Panc1 (cell line): ENCODE data around the gene NUP210. TPM values are rescaled to one million over a fixed set of nuclear protein-coding genes. Genes with fewer than 3 reads are reported as not detected.

Experiments
- ATAC-seq: fragments of 200-7000 bp; cut with Tn5 transposase; 2 replicates; pipeline ENCODE4 v1.9.1; 2020; ENCODE audit warnings: mild to moderate bottlenecking, moderate library complexity
- BruUV-seq: library from RNA; stranded (reverse); fragments of 400-500 nt; replicated peaks from 2 replicates; lab custom pipeline; 2021; lab: Mats Ljungman, UMichigan
- CTCF ChIA-PET: fragments of 300-600 bp; sonication (Branson Sonifier 250); formaldehyde crosslinking; loops from one replicate; lab custom pipeline; 2022; ENCODE audit warnings: antibody characterized with exemption; lab: Charles Lee
- POLR2A ChIA-PET: fragments of 300-600 bp; sonication (Branson Sonifier 250); formaldehyde crosslinking; loops from one replicate; lab custom pipeline; 2022; ENCODE audit warnings: antibody characterized with exemption; lab: Charles Lee
- DNase-seq: peaks from one replicate; pipeline ENCODE4 v3.0.0-alpha.2; 2010; ENCODE audit warnings: low read depth, low spot score
- H3K27ac ChIP-seq: 2 replicates; pipeline ENCODE4 v1.5.1; 2011; ENCODE audit warnings: mild to moderate bottlenecking, low read length, inconsistent platforms
- H3K27me3 ChIP-seq: fragments of 200-500 bp; sonication (Bioruptor generic); 2 replicates; pipeline ENCODE4 v1.6.0; 2014; ENCODE audit warnings: low read length, inconsistent platforms; ENCODE audit not compliant: control insufficient read depth, insufficient read depth
- H3K36me3 ChIP-seq: fragments of 200-500 bp; sonication (Bioruptor generic); 2 replicates; pipeline ENCODE4 v1.5.1; 2014; ENCODE audit warnings: inconsistent platforms, mild to moderate bottlenecking, low read length, moderate library complexity; ENCODE audit not compliant: control insufficient read depth, insufficient read depth
- H3K4me1 ChIP-seq: 2 replicates; pipeline ENCODE4 v1.5.1; 2011; ENCODE audit warnings: inconsistent platforms, mild to moderate bottlenecking, low read length, moderate library complexity; ENCODE audit not compliant: control insufficient read depth, insufficient read depth
- H3K4me3 ChIP-seq, 2 experiments: 2 replicates each; pipeline ENCODE4 v1.5.1; 2011 to 2012; ENCODE audit warnings: low read depth in 2 of 2, low read length in 2 of 2, mild to moderate bottlenecking in 2 of 2, inconsistent platforms in 1 of 2, moderate library complexity in 1 of 2
- H3K9me3 ChIP-seq: fragments of 200-500 bp; sonication (Bioruptor generic); 2 replicates; pipeline ENCODE4 v1.5.1; 2014; ENCODE audit warnings: low read depth, mild to moderate bottlenecking, inconsistent platforms, low read length, moderate library complexity; ENCODE audit not compliant: control insufficient read depth, insufficient read depth
- POLR2AphosphoS5 ChIP-seq: IDR thresholded peaks from 2 replicates; pipeline ENCODE4 v1.6.1; 2012; ENCODE audit warnings: mild to moderate bottlenecking, low read depth, low read length, moderate library complexity
- SIN3A ChIP-seq: IDR thresholded peaks from 2 replicates; pipeline ENCODE4 v1.6.1; 2012; ENCODE audit warnings: low read depth, mild to moderate bottlenecking, low read length, moderate library complexity, borderline replicate concordance; ENCODE audit not compliant: insufficient read depth
- TCF7L2 ChIP-seq: IDR thresholded peaks from 2 replicates; pipeline ENCODE4 v1.6.1; 2011; ENCODE audit warnings: mild to moderate bottlenecking, low read depth, low read length, inconsistent platforms
- in situ Hi-C: cut with HindIII; loops from 2 replicates; pipeline ENCODE4 v1.10.0; 2016; ENCODE audit warnings: low sequenced_read_pairs, low pct_unique_long_range_greater_than_20kb
- intact Hi-C: fragments of 100-400 bp; cut with micrococcal nuclease; formaldehyde crosslinking; loops from one replicate; pipeline ENCODE4 v1.10.0; 2022; ENCODE audit not compliant: unreplicated experiment
- total RNA-seq: library from RNA; stranded (reverse); gene quantifications from one replicate; pipeline ENCODE4 v1.2.1, GENCODE V29; 2021; ENCODE audit not compliant: unreplicated experiment
- TF ChIP-seq, protein P1 (sequence below), 2 experiments: IDR thresholded peaks; 2 replicates each; pipeline ENCODE4 v1.6.1; 2011 to 2012; ENCODE audit warnings: low read depth in 2 of 2, control low read depth in 1 of 2, low read length in 1 of 2, mild to moderate bottlenecking in 1 of 2, moderate library complexity in 1 of 2; ENCODE audit not compliant: insufficient read depth in 1 of 2
- TF ChIP-seq, protein P2 (sequence below): fragments of 450-650 bp; IDR thresholded peaks from 2 replicates; pipeline ENCODE4 v1.5.1; 2017; ENCODE audit warnings: mild to moderate bottlenecking

NUP210 gene
- total RNA-seq, 1 experiment from 2014 or later: 36.8 TPM

DNA sequence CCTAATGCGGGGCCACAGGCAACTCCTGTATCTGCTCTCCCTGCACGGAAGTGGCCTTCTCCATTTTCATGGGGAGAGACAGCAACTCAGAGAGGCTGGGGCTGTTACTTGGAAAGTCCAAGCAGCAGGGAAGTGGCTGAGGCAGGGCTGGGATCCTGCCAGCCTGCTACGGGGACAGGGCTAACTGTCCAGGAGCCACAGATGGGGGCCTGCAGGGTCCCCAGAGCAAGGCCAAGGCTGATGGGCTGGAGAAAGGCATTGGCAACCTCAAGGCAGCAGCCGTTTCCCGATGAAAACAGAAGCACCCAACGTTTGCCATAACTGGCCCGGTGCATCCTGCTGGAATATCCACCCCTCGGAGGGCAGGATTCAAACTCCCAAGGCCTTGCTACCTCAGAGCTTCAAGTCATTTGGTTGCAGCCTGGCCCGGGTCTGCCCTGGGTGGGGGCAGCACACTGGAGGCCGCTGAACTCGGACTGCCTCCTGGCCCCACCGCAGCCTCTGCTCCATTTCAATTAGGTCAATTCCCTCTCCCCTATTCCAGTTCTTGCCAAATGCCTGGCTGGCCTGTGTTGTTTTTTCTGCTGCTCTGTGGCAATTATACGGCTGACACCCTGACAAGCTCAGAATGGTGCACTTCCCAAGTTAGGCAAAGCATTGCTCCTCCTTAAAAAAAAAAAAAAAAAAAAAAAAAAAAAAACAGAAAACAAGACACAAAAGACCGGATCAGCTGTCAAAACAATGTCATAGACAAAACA lies 143.5 kb downstream of the NUP210 start:
- in situ Hi-C loops: no loop called here
- no TSS peak for BruUV-seq
- H3K9me3 ChIP-seq: no peaks in the 10 kb centered on the region
- ChIA-PET CTCF (no interaction called here), POLR2A (no interaction called here)
- no peak overlapping the region for H3K4me3 ChIP-seq
- intact Hi-C loops: no loop called here
- ATAC-seq (no peak), DNase-seq (no peak)
- TF ChIP-seq SIN3A (no peak), TCF7L2 (no peak)
- TF ChIP-seq, protein P1, sequence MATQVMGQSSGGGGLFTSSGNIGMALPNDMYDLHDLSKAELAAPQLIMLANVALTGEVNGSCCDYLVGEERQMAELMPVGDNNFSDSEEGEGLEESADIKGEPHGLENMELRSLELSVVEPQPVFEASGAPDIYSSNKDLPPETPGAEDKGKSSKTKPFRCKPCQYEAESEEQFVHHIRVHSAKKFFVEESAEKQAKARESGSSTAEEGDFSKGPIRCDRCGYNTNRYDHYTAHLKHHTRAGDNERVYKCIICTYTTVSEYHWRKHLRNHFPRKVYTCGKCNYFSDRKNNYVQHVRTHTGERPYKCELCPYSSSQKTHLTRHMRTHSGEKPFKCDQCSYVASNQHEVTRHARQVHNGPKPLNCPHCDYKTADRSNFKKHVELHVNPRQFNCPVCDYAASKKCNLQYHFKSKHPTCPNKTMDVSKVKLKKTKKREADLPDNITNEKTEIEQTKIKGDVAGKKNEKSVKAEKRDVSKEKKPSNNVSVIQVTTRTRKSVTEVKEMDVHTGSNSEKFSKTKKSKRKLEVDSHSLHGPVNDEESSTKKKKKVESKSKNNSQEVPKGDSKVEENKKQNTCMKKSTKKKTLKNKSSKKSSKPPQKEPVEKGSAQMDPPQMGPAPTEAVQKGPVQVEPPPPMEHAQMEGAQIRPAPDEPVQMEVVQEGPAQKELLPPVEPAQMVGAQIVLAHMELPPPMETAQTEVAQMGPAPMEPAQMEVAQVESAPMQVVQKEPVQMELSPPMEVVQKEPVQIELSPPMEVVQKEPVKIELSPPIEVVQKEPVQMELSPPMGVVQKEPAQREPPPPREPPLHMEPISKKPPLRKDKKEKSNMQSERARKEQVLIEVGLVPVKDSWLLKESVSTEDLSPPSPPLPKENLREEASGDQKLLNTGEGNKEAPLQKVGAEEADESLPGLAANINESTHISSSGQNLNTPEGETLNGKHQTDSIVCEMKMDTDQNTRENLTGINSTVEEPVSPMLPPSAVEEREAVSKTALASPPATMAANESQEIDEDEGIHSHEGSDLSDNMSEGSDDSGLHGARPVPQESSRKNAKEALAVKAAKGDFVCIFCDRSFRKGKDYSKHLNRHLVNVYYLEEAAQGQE (IDR thresholded peaks at IDR 0.05; ENCODE audit: insufficient read depth in 1 of 2, low read depth in 2 of 2, low read length in 1 of 2): no peak
- H3K27ac ChIP-seq: no peak overlapping the region
- no peaks in the 10 kb centered on the region for H3K27me3 ChIP-seq
- no peaks in the 10 kb centered on the region for H3K36me3 ChIP-seq
- peaks cover 16% of the 10 kb centered on the region for H3K4me1 ChIP-seq

DNA sequence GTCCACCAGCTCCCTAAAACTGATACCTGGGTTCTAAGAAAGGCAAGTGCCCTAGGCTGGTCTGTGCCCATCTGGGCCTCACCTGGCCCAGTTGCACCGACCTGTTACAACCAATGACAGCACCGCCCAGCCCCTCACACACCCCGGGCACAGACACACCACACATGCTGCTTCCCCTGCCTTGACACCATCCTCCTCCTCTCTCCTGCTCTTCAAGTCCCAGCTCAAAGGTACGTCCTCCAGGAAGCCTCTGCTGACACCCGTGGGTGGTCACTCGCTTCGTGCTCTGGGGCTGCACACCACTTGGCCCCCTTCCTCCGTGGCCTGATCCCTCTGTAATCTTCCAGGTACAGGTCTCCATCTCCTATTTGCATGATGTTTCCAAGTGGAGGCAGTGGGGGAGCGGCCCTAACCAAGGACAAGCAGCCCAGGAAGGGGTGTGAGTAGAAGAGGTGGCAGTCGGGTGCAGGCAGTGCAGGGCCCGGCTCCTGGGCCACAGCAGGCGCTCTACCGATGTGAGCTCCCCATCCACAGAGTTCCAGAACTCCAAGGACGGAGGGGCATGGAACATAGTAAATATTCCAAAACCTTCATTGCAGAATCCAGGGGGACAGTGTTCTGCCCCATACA lies 144.6 kb downstream of the NUP210 start:
- in situ Hi-C loops (no loop called here), intact Hi-C loops (no loop called here)
- POLR2A ChIA-PET: no interaction called here
- no peak overlapping the region for H3K27ac ChIP-seq
- H3K4me1 ChIP-seq: peaks cover 8% of the 10 kb centered on the region; the same call in 1 of the 2 replicates
- no peak for ATAC-seq
- no peaks in the 10 kb centered on the region for H3K36me3 ChIP-seq
- H3K4me3 ChIP-seq: no peak overlapping the region
- H3K27me3 ChIP-seq: no peaks in the 10 kb centered on the region
- DNase-seq: no peak
- CTCF ChIA-PET: interaction anchor here (0.9 kb wide), 1 partner anchor 177 kb away, joined by 3 read pairs; no protein-coding TSS in a partner anchor
- TF ChIP-seq, protein P2, sequence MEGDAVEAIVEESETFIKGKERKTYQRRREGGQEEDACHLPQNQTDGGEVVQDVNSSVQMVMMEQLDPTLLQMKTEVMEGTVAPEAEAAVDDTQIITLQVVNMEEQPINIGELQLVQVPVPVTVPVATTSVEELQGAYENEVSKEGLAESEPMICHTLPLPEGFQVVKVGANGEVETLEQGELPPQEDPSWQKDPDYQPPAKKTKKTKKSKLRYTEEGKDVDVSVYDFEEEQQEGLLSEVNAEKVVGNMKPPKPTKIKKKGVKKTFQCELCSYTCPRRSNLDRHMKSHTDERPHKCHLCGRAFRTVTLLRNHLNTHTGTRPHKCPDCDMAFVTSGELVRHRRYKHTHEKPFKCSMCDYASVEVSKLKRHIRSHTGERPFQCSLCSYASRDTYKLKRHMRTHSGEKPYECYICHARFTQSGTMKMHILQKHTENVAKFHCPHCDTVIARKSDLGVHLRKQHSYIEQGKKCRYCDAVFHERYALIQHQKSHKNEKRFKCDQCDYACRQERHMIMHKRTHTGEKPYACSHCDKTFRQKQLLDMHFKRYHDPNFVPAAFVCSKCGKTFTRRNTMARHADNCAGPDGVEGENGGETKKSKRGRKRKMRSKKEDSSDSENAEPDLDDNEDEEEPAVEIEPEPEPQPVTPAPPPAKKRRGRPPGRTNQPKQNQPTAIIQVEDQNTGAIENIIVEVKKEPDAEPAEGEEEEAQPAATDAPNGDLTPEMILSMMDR: no peak
- TF ChIP-seq POLR2AphosphoS5 (no peak), TCF7L2 (no peak), SIN3A (no peak)
- TF ChIP-seq, protein P1 (IDR thresholded peaks at IDR 0.05; ENCODE audit: insufficient read depth in 1 of 2, low read depth in 2 of 2, low read length in 1 of 2): no peak
- no peaks in the 10 kb centered on the region for H3K9me3 ChIP-seq
- BruUV-seq: no TSS peak
